Activated T-helper 1 cell treated with Interleukin-2 at 50 U/mL for 16 hours (primary cell): Measurements from ENCODE around the gene TBCA.
"Not testable (repeated sequence)": the region's sequence is repeated elsewhere in the genome, so short reads cannot be mapped to it uniquely, and the experiment has no call there.

Source experiments
- DNase-seq: peaks from one replicate; pipeline ENCODE4 v3.0.0-alpha.2; 2020; ENCODE audit warnings: low read depth

The TBCA gene

DNA sequence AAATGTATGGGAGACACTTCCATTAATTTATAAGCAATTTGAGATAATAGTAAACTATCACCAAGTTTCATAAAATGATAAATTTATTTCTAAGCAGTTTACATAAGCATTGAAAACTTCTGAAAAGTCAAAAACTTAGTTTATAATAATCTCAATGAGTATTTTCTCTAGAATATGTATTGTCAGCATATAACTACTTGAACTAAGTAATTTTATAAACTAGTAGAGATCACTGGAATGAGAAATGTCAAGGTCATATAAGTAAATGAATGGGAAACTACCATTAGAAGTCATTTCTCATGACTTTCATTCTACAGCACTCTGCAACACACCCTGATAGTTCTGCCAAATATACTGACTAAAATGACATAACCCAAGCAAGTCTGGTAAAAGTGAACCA, 3.4 kb downstream of the TBCA start:
- DNase-seq: no peak

DNA sequence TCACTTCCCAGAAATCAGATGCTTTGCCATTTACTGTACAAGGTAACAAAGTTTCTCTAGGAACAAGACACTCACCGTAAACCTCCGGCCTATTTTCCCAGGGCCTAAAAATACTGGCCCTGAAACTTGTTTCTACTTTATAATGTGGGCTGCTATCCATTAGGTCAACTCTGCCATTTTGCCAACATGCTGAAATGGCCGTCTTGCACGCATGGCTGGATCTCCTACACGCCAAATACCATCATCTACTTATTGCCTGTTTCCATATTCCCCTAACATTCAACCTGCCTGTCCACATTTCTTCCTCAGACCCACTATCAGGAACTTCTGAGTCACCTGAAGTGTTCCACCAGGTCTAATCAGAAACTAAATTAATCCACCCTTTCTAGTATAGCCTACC, 4.7 kb downstream of the TBCA start:
- DNase-seq: no peak

DNA sequence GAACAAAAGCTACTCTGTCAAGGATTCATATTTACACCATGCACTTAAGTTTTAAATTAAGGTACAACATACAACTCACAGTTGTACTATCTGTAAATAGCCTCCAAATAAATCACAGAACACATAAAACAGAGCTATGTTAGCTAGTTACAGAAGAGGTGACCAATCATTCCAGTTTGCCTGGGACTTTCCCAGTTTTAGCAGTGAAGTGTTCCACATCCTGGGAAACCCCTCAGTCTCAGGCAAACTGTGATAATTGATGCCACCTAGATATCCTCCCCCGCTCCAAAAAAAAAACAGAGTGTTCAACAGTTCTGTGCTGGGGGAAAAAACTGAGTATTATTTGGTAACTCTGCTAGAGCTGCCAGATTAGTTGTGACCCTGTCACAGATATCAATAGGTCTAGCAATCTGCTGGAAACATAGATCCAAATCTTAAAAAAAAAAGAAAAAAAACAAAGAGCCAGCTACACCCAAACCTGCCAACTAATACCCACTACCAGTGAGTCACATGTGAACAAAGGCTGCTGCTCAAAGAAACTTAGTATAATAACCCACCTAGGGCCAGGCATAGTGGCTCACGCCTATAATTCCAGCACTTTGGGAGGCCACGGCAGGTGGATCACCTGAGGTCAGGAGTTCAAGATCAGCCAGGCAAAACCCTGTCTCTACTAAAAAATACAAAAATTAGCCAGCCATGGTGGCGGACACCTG, 5.7 kb downstream of the TBCA start:
- DNase-seq: no peak

DNA sequence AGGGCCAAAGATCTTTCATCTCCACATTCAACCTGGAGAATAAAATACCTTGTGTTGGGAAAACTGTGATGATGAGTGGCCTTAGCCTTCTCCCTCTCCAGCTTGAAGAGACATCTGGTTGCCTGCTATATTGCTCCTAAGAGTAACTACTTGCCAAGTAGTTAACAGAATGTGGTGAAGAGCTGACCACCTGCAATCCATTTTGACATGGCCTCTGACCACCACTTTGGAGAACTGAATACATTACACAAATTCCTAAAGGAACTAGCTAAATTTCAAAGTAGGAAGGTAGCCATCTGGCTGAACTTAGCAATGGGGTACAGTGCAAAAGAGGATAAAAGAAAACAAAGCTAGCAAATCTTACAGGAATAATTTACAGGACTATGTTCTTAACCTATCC, 7.2 kb downstream of the TBCA start:
- no peak for DNase-seq

DNA sequence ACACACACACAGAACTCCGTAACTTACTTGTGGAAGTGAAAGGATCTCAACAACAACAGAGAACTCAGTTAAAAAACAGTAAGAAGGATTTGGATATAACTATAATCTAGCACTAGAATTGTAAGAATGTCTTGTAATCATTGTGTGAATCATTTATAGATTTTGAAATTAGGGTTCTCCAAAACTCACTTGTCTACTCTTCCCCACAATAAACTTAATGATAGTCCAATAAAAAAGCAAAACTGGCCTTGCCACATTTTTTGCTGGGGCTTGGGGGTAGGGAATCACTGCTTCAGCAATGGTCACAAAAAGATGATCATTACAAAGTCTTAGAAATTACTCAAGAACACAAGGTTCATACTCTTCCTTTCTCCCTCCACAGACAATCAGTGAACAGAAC, 8.8 kb downstream of the TBCA start:
- no peak for DNase-seq

DNA sequence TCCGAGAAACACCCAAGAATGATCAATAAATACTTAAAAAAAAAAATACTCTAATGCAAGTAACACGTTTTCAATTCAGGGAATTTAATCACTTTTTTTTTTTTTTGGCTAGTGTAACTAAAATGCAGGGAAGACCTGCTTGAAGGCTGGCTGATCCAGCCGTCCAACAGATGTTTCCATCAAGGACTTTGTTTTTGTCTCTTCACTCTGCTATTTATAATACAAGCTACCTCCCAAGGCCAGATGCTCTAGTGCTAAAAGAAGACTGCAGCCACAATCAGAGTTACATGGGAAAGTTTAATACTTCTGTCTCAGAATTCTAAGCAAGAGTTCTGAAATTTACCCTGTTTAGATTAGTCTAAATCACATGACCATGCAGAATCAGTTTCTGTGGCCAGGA, 14.5 kb downstream of the TBCA start:
- no peak for DNase-seq

DNA sequence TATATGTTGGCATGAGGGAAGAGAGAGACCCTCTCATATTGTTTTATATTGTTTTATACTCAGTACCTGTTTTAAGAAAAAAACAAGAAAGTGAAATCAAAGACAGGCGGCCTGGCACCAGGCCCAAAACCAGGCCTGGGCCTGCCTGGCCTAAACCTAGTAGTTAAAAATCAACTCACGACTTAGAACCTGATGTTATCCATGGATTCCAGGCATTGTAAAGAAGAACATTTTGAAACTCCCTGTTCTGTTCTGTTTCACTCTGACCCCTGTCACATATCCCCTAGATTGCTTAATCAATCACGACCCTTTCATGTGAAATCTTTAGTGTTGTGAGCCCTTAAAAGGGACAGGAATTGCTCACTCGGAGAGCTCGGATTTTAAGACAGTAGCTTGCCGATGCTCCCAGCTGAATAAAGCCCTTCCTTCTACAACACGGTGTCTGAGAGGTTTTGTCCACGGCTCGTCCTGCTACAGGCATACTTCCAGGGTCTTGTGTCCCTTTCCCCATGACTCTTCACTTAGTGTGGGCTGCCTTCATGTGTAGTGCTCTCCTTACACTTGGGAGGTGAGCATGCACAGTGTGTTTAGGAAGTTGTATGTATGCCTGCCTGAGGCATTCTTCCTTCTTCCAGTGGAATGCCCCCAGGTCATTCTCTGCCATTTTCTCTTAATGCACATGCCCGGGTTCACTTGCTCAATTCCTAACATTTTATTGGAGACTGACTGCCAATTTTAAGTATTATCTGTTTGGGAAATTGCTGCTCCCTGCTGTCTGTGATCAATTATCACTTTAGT, 17.8 kb downstream of the TBCA start:
- no peak for DNase-seq

DNA sequence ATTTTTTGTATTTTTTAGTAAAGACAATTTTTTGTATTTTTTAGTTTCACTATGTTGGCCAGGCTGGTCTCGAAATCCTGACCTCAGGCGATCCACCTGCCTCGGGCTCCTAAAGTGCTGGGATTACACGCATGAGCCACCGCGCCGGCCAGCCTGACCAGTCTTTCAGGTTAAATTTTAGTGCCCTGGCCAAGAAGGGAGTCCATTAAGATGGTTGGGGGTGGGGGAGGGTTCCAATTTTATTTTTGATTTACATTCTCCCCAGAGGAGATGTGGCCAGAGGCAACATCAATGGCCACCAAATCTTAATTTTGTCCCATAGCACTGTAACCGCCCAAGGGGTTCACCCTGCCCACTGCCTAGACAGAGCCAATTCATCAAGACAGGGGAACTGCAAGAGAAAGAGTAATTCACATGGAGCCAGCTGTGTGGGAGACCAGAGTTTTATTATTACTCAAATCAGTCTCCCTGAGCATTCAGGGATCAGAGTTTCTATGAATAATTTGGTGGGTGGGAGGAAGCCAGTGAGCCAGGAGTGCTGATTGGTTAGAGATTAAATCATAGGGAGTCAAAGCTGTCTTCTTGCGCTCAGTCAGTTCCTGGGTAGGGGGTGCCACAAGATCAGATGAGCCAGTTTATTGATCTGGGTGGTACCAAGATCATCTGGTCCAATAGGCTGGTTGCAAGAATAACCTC, 24.7 kb downstream of the TBCA start:
- DNase-seq: no peak

DNA sequence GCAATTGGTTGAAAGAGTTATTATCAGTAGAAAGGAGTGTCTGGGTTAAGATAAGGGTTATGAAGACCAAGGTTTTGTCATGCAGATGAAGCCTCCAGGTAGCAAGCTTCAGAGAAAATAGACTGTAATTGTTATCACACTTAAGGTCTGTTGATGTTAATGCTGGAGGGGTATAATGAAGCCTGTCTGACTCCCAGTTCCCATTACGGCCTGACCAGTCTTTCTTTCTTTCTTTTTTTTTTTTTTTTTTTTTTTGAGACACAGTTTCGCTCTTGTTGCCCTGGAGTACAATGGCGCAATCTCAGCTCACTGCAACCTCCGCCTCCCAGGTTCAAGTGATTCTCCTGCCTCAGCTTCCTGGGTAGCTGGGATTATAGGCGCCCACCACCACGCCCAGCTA, 25.2 kb downstream of the TBCA start:
- not testable (repeated sequence) for DNase-seq

DNA sequence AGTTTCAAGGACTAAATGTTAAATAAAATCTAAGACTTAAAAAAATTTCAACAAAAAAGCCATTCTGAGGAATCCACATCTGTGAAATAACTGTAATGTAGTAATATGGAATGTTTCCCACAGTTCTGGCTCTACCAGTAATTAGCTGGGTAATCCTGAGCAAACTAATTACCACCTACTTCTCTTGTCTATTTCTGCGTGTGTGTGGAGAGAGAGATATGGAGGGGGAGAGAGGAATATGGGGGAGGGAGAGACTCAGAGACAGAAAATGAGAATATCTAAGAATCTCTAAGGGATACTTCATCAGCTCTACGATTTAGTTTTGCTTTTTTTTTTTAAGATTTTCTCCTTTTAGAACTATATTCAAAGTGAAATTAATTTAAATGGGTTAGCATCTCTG, 28.0 kb downstream of the TBCA start:
- DNase-seq: no peak

DNA sequence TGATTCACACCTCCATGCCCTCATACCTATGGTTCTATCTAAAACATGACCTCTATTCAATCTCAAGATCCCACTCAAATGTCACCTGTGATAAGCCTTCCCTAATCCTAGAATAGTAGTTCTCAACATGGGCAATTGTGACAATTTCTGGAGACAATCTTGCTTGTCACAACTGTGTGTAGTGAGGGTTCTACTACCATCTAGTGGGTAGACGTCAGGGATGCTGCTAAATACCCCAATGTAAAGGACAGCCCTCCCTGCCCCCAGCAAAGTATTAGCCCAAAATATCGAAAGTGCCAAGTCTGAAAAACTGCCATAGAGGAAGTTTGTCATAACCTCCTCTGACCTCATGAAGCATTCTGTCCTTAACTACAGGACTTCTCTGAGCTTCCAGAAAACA, 32.0 kb downstream of the TBCA start:
- no peak for DNase-seq

DNA sequence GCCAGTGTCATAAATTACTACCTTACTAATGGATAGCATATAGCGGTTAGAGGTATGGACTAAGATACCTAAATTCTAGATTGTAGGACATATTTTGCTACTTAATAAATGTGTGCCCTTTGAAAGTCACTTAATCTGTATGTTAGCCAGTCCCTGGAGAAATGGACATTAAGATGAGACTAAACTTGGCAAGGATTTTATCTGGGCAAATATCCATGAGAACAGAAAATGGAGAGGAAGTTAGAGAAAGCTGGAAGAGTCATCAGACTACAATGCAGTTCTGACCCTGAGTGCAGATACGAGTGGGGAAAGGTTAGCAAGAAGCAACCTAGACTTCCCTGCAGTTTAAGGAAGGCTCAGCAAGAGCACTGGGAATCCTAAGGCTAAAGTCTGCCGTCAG, 33.0 kb downstream of the TBCA start:
- no peak for DNase-seq

DNA sequence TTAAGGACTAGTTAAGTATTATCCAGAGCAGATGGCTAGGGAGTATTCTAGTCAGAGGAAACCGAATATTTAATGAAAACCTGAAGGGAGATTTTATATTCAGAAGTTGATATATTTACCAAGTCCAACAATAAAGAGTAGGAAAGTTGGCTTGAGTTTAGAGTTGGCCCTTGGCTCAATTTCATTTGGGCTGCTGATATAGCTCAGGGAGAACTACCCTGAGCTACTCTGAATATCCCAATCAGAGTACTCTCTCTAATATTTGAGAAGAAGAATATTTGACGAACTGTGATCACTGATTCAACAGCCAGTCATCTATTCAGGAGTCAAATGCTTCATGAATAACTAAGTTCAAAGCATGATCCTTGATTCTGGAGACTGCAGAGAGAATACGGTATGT, 34.5 kb downstream of the TBCA start:
- no peak for DNase-seq

DNA sequence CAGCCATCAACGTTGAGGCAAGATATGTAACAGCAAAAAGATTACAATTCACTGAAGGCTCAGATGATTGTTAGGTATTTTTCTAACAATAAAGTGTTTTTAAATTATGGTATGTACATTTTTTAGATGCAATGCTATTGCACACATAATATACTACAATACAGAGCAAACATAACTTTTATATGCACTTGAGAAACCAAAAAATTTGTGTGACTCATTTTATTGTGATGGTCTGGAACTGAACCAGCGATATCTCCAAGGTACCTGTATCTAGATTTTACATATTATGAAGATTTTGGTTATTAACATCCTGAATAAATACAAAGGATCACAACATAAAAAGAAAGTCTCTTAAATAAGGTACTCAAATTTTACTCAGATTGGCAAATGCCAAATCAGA, 41.3 kb downstream of the TBCA start:
- DNase-seq: no peak

DNA sequence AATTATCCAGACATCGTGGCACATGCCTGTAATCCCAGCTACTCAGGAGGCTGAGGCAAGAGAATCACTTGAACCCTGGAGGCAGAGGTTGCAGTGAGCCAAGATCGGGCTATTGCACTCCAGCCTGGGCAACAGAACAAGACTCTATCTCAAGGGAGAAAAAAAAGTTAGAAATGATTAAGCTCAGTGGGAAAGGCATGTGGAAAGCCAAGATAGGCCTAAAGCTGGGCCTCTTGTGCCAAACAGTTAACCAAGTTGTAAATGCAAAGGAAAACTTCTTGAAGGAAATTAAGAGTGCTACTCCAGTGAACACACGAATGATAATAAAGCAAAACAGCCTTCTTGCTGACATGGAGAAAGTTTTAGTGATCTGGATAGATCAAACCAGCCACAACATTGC, 43.0 kb downstream of the TBCA start:
- no peak for DNase-seq

DNA sequence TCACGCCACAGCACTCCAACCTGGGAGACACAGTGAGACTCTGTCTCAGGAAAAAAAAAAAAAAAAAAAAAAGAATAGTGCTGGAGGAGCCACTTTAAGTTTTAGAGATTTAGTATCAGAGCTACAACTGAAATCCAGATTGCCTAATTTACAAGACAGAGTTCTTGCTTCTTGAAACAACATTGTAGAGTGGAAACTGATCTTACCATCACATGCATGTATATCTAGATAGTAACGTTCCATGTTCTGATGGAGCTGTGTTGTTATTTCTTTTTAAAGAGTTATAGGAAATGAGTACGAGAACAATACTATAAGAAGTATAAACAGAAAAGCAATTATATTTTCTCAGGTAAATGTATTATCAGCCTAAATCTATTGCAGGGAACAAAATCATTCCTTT, 48.9 kb downstream of the TBCA start:
- no peak for DNase-seq

DNA sequence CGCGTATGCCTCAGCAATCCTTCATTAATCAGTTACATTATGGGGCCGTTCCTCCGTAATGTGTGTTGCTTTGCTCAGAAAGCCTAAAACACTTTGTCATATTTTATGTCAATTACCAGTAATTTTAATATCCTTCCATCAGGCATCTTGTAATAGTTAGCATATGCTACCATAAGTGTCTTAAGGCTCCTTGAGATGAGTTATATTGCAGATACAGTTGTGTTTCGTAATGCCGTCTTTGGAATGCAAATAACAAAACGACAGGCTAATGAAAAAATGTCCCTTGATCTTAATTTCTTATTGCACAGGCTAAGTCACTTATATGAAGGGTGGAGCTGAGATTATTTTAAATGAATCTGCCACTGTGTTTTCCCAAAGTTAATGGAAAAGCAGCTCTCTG, 50.5 kb downstream of the TBCA start:
- DNase-seq: no peak

DNA sequence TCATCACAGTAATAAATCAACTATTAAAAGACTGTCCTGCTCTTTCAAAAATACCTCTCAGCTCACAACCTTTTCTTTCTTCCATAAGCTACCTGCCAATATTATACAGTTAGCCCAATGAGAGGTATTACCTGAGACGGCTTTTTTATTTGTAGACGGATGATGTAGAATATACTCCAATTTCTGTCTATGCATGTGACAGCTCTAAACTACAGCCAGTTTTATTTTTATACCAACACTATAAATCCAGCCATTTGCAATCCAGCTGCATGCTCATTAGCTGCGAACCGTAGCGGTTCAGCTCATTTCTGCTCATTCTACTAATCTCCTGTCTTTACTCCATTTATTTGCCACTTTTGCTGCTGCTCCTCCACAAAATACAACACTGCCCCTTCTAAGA, 51.2 kb downstream of the TBCA start:
- DNase-seq: no peak

DNA sequence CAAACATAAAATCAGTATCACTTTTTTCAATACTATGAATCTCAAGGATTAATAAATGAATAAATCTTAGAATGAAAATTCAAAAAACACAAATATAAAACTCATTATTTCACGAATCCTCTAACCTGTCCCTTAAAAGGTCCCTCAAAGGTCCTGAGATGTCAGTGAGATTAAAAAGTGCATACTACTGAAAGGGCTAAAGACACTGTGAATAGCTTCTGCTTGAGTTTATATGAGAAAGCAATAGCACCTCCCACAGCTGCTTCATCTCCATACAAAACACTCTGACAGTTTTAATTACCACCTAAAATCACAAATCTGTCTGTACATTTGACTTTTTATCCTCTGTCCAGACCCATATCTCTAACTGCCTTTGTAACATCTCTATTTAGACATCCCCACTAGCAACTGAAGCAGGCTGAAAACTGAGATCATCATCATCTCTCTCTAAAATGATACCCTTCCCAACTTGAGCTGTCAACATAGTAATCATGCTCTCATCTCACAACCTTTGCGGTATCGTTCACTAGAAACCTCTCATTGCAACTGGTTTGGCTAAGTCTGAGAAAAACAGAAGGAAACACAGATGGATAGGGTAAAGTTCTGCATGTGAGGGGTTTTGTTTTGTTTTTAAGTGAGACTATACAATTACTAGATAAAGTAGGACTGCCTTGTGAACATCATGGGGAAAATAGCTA, 56.3 kb downstream of the TBCA start:
- no peak for DNase-seq

DNA sequence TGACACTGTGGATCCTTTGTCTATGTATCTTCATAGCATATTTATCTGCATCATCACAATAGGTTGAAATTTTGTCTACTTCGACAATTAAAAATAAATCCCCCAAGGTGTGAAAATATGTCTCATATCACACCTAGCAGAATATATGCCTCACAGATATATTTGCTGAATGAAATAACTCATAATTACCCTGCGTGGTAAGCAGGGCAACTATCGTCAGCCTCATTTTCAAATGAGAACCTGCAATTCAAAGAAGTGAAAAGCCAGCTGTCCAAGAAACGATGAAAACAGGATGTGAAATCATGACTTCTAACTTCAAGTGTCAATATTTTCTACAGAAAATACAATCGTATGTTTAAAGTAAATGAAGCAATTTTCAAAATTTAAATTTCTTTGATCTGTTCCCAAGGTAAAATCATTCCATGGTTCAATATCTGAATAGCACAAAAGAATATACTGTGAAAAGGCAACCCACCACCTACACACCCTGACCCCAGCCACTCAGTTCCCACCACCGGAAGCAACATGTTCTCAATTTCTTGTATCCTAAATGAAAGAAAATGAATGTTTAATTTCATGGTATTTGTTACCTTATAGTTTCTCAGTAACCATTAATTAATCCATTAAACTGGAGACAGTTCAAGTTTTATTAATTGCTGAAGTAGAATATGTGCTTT, 57.1 kb downstream of the TBCA start:
- DNase-seq: no peak

DNA sequence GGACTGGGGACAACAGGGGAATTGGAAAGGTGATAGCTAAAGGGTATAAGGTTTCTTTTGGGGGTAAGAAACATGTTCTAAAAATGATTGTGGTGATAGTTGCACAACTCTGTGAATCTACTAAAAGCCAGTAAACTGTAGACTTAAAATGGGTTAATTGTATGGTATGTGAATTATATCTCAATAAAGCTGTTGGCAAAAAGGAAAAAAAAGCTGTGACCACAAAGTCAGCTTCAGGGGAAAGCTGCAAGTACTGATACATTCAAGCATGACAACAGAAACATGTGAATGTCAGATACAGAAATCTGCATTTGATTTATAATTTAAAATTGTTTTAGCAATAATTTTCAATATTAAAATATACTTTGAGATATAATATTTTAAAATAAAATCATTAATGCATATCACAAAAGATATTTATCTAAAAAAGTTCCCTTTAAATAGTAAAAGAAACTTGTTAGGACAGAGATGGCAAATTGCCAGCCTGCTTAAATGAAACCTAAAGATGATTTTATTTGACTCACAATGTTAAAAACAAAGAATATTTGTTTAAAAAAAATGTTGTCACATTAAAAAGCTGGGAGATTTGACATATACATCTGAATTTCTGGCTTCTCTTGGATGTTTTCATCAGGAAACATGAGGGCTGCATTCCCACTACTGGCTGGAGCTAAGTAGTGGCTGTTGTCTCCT, 66.0 kb downstream of the TBCA start:
- no peak for DNase-seq

DNA sequence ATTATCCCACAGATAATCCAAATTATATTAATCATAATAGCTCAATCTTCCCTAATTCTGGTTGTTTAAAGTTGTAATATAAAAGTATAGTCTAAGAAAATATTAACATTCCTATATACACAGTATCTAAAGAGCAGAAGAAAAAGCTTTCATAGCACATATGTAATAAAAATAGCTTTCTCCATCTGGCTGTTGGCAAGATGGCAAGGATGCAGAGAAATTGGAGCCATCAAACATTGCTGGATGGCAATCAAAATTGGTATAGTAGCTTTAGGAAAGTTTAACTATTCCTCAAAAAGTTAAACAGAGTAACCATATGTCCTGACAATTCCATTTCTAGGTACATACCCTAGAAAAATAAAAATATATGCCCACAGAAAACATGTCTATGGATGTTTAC, 66.8 kb downstream of the TBCA start:
- no peak for DNase-seq
